Tibial nerve (tissue), 4 donors: Measurements from ENCODE around the gene ALK. TPM values are rescaled to one million over a fixed set of nuclear protein-coding genes. Genes with fewer than 3 reads are reported as not detected.

Source experiments
- DNase-seq, 2 donors: peaks; one replicate each; pipeline ENCODE4 v3.0.0-alpha.2; 2019; ENCODE audit warnings: low spot score in 2 of 2
- H3K27ac ChIP-seq, 4 donors: fragments of 200-600 bp; sonication (generic) in 3 of 4; one replicate each; pipeline ENCODE4 v1.5.1; 2017 to 2019; ENCODE audit warnings: mild to moderate bottlenecking in 1 of 4
- H3K27me3 ChIP-seq, 2 donors: fragments of 200-600 bp; sonication (generic) in 1 of 2; one replicate each; pipeline versions ENCODE4 v1.5.1 to v1.6.0; 2017 to 2019
- H3K36me3 ChIP-seq, 3 donors: fragments of 200-600 bp; sonication (generic); one replicate each; pipeline ENCODE4 v1.5.1; 2018 to 2019
- H3K4me1 ChIP-seq, 4 donors: fragments of 200-600 bp; sonication (generic) in 3 of 4; one replicate each; pipeline ENCODE4 v1.5.1; 2017 to 2019
- H3K4me3 ChIP-seq, 4 donors: fragments of 200-600 bp; sonication (generic) in 3 of 4; one replicate each; pipeline ENCODE4 v1.5.1; 2017 to 2019; ENCODE audit warnings: mild to moderate bottlenecking in 1 of 4, moderate library complexity in 1 of 4
- H3K9me3 ChIP-seq, 4 donors: fragments of 200-600 bp; sonication (generic) in 3 of 4; one replicate each; pipeline ENCODE4 v1.5.1; 2017 to 2019
- CTCF ChIP-seq, 5 experiments: fragments of 200-600 bp in 3 of 5; fragments of 450-650 bp in 2 of 5; sonication (generic) in 3 of 5; IDR thresholded peaks; one replicate each; pipeline ENCODE4 v1.5.1; 2016 to 2019; ENCODE audit warnings: antibody characterized with exemption in 5 of 5, mild to moderate bottlenecking in 3 of 5, moderate library complexity in 2 of 5
- EP300 ChIP-seq, 2 donors: sonication (generic); formaldehyde crosslinking; IDR thresholded peaks; one replicate each; pipeline ENCODE4 v1.6.1; 2017; ENCODE audit warnings: antibody characterized with exemption in 2 of 2, mild to moderate bottlenecking in 1 of 2
- POLR2A ChIP-seq, 2 donors: fragments of 450-650 bp; IDR thresholded peaks; one replicate each; pipeline ENCODE4 v1.6.1; 2017; ENCODE audit warnings: antibody characterized with exemption in 2 of 2, mild to moderate bottlenecking in 2 of 2, moderate library complexity in 2 of 2
- WGBS, 2 donors: methylation state at CpG; one replicate each; pipeline ENCODE4 v1.1.5; 2018; 5-methylcytosine and 5-hydroxymethylcytosine counted together
- total RNA-seq, 4 donors: library from RNA; depleted of rRNA; stranded (reverse); fragments of >200 nt; gene quantifications; one replicate each; pipeline ENCODE4 v1.1.0, GENCODE V29; 2016

Gene ALK
- total RNA-seq, 4 donors from 2014 or later: 0.39 to 4.8 (median 0.66) TPM

- Histone ChIP-seq H3K27me3 (no peaks in the 10 kb centered on the region), H3K27ac (no peak overlapping the region), H3K4me1 (no peaks in the 10 kb centered on the region), H3K9me3 (peaks cover 0 to 7% (median 0%) of the 10 kb centered on the region in 4 donors), H3K36me3 (no peaks in the 10 kb centered on the region), H3K4me3 (no peak overlapping the region)
- WGBS, 2 donors: 58 to 72% methylated on average over 6 of the region's 6 CpGs
- TF ChIP-seq EP300 (IDR thresholded peaks at IDR 0.05) (no peak), POLR2A (IDR thresholded peaks at IDR 0.05) (no peak), CTCF (IDR thresholded peaks at IDR 0.05) (no peak)
- DNase-seq: no peak
Observed at GRCh38 chr2:29847886-29848285, 73.5 kb downstream of the ALK start.

- Histone ChIP-seq H3K36me3 (no peaks in the 10 kb centered on the region), H3K27me3 (no peaks in the 10 kb centered on the region), H3K9me3 (no peaks in the 10 kb centered on the region), H3K4me1 (peaks cover 0 to 7% (median 0%) of the 10 kb centered on the region in 4 donors), H3K27ac (no peak overlapping the region), H3K4me3 (no peak overlapping the region)
- TF ChIP-seq POLR2A (IDR thresholded peaks at IDR 0.05): no peak
- TF ChIP-seq CTCF (IDR thresholded peaks at IDR 0.05): no peak
- no peak for TF ChIP-seq EP300 (IDR thresholded peaks at IDR 0.05)
- DNase-seq: no peak
- WGBS, 2 donors: 51 to 63% methylated on average over 3 of the region's 3 CpGs
Observed at GRCh38 chr2:29844713-29845326, 76.6 kb downstream of the ALK start.

- H3K27me3 ChIP-seq: no peaks in the 10 kb centered on the region
- DNase-seq: peak in 1 of 2 donors; percentile 13
- 32% methylated on average over 6 of the region's 6 CpGs for WGBS, 2 donors
Observed at GRCh38 chr2:29841386-29842004, 79.9 kb downstream of the ALK start.

GRCh38 chr2:29839306-29839705, 82.1 kb downstream of the ALK start:
- WGBS, 2 donors: 77 to 78% methylated on average over 4 of the region's 4 CpGs
- DNase-seq: no peak

More at GRCh38 chr2:29841386-29842004, 79.9 kb downstream of the ALK start:
- H3K27ac ChIP-seq: no peak overlapping the region
- no peak for TF ChIP-seq POLR2A (IDR thresholded peaks at IDR 0.05)
- peak; percentile 57 to 86 (median 73) for TF ChIP-seq CTCF (IDR thresholded peaks at IDR 0.05)
- H3K36me3 ChIP-seq: no peaks in the 10 kb centered on the region
- peaks cover 0 to 7% (median 0%) of the 10 kb centered on the region in 4 donors for H3K4me1 ChIP-seq
- no peak overlapping the region for H3K4me3 ChIP-seq
- H3K9me3 ChIP-seq: peaks cover 0 to 12% (median 0%) of the 10 kb centered on the region in 4 donors

More at GRCh38 chr2:29839306-29839705, 82.1 kb downstream of the ALK start:
- H3K4me1 ChIP-seq: peaks cover 0 to 7% (median 0%) of the 10 kb centered on the region in 4 donors
- no peak overlapping the region for H3K27ac ChIP-seq
- TF ChIP-seq CTCF (IDR thresholded peaks at IDR 0.05) (no peak), EP300 (IDR thresholded peaks at IDR 0.05) (no peak), POLR2A (IDR thresholded peaks at IDR 0.05) (no peak)
- H3K9me3 ChIP-seq: peaks cover 0 to 12% (median 0%) of the 10 kb centered on the region in 4 donors
- no peaks in the 10 kb centered on the region for H3K36me3 ChIP-seq
- H3K4me3 ChIP-seq: no peak overlapping the region
- no peaks in the 10 kb centered on the region for H3K27me3 ChIP-seq
